BJ (cell line): Measurements from ENCODE around the gene ABCC2. TPM values are rescaled to one million over a fixed set of nuclear protein-coding genes. Genes with fewer than 3 reads are reported as not detected.

Source experiments
- CTCF ChIA-PET: fragments of 350-600 bp; formaldehyde crosslinking; extraction: SDS; loops from one replicate; lab custom pipeline; 2021; ENCODE audit warnings: antibody characterized with exemption, inconsistent platforms; lab: Yijun Ruan, JAX
- POLR2A ChIA-PET: fragments of 300-600 bp; sonication (Branson Sonifier 250); formaldehyde crosslinking; extraction: SDS; loops from one replicate; lab custom pipeline; 2021; ENCODE audit warnings: antibody characterized with exemption; lab: Charles Lee
- DNase-seq: peaks from one replicate; pipeline ENCODE4 v3.0.0-alpha.2; 2011; ENCODE audit warnings: low read depth
- H3K27me3 ChIP-seq: 2 replicates; pipeline ENCODE4 v1.6.0; 2011; ENCODE audit warnings: low read length; ENCODE audit not compliant: control insufficient read depth, insufficient read depth
- H3K36me3 ChIP-seq: 2 replicates; pipeline ENCODE4 v1.5.1; 2011; ENCODE audit warnings: low read length; ENCODE audit not compliant: control insufficient read depth, insufficient read depth
- H3K4me3 ChIP-seq: 2 replicates; pipeline ENCODE4 v1.5.1; 2011; ENCODE audit warnings: low read depth, mild to moderate bottlenecking, control low read depth, low read length
- CTCF ChIP-seq: IDR thresholded peaks from 2 replicates; pipeline ENCODE4 v1.5.1; 2011; ENCODE audit warnings: low read depth, mild to moderate bottlenecking, control low read depth, inconsistent platforms, low read length, moderate library complexity; ENCODE audit not compliant: insufficient read depth
- polyA plus RNA-seq: library from polyadenylated mRNA; depleted of rRNA; stranded (reverse); fragments of >200 nt; gene quantifications from 2 replicates; pipeline ENCODE4 v1.2.3, GENCODE V29; 2011

Gene ABCC2
- polyA plus RNA-seq, 1 experiment: 0.23 TPM

GRCh38 chr10:99788598-99789256 lies 6.3 kb downstream of the ABCC2 start:
- ChIA-PET CTCF (interaction anchor here (1.2 to 1.5 kb wide), 2 partner anchors 23 to 56 kb away, joined by 3 to 4 read pairs; partner anchors contain the start of genes COX15 and CUTC), POLR2A (interaction anchor here (0.6 kb wide), 1 partner anchor 158 kb away, joined by 3 read pairs; no protein-coding TSS in a partner anchor)
- Histone ChIP-seq H3K4me3 (no peak overlapping the region), H3K27me3 (no peaks in the 10 kb centered on the region), H3K36me3 (no peaks in the 10 kb centered on the region)
- peak; percentile 81 for DNase-seq
- TF ChIP-seq CTCF: no peak

DNA sequence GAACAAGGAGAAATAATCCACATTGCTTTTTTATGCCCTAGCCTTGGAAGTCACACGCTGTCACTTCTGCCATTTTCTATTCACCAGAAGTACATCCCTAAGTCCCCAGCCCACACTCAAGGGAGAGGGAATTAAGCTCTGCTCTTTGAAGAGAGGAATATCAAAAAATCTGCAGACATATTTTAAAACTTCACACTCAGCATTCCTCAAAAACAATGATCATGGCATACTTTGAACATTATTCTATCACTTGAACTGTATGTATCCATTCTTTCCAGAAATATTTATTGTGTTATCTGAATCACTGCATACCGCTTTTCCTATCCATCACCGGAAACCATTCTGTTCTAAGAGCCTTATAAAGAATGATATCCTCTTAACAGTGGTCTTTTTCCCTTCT lies 9.4 kb downstream of the ABCC2 start:
- DNase-seq: no peak
- no peak for TF ChIP-seq CTCF
- CTCF ChIA-PET: interaction anchor here (1.2 kb wide), 1 partner anchor 9 kb away, joined by 4 read pairs; no protein-coding TSS in a partner anchor
- H3K36me3 ChIP-seq: no peaks in the 10 kb centered on the region
- POLR2A ChIA-PET: no interaction called here
- H3K4me3 ChIP-seq: no peak overlapping the region
- H3K27me3 ChIP-seq: no peaks in the 10 kb centered on the region

DNA sequence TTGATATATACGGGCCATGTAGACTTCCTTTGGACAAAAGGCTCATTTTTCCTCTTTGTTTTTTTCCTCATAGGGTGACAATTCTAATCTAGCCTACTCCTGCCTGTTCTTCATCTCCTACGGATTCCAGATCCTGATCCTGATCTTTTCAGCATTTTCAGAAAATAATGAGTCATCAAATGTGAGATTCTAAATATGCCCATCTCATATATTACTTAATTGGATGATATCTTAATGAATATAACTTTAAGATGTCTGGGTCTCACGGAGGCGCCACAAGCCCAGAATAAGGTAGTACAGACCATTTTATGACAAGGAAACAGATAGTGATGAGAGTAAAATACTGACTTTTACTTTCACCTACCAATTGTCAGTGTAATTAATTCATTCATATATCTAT lies 11.4 kb downstream of the ABCC2 start:
- ChIA-PET POLR2A (interaction anchor here (0.6 kb wide), 1 partner anchor 119 kb away, joined by 3 read pairs; no protein-coding TSS in a partner anchor), CTCF (interaction anchor here (1.6 kb wide), 1 partner anchor 35 kb away, joined by 5 read pairs; no protein-coding TSS in a partner anchor)
- no peak for DNase-seq
- no peaks in the 10 kb centered on the region for H3K36me3 ChIP-seq
- no peaks in the 10 kb centered on the region for H3K27me3 ChIP-seq
- no peak for TF ChIP-seq CTCF
- H3K4me3 ChIP-seq: no peak overlapping the region

GRCh38 chr10:99796928-99797327 lies 14.5 kb downstream of the ABCC2 start:
- no peak overlapping the region for H3K4me3 ChIP-seq
- TF ChIP-seq CTCF: no peak
- DNase-seq: no peak
- no peaks in the 10 kb centered on the region for H3K36me3 ChIP-seq
- ChIA-PET POLR2A (no interaction called here), CTCF (interaction anchor here (1.7 kb wide), 1 partner anchor 48 kb away, joined by 5 read pairs; no protein-coding TSS in a partner anchor)
- H3K27me3 ChIP-seq: no peaks in the 10 kb centered on the region

- H3K27me3 ChIP-seq: no peaks in the 10 kb centered on the region
- H3K4me3 ChIP-seq: no peak overlapping the region
- H3K36me3 ChIP-seq: no peaks in the 10 kb centered on the region
- DNase-seq: no peak
- TF ChIP-seq CTCF: no peak
- ChIA-PET CTCF (interaction anchor here (1.6 to 1.7 kb wide), 2 partner anchors 12 to 47 kb away, joined by 4 to 5 read pairs; no protein-coding TSS in a partner anchor), POLR2A (no interaction called here)
Observed at GRCh38 chr10:99798031-99798430, 15.6 kb downstream of the ABCC2 start.
